Measurements from ENCODE around the gene OASL. TPM values are rescaled to one million over a fixed set of nuclear protein-coding genes. Genes with fewer than 3 reads are reported as not detected.

The OASL gene
- total RNA-seq, 6 experiments from 2014 or later, result not detected

DNA sequence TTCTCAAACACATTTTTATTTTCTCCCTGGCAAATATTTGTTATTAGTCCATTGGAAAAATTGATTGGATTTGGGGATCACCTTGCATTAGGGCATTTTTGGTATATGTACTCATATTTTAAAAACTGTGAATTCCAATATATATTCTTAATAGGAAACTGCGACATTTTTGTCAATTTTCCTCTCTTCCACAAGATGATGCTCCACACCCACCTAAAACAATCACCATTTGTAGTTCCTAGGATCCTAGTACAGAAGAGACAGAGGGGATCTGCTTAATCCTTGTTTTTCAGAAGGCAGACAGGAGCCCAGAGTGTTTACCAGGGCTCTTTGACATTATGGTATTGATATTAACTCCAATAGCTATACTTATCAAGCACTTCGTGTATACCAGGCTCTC is 22.8 kb upstream of the OASL start:
- Mint-ChIP-seq H3K9me3 (no peaks in the 10 kb centered on the region), H3K4me1 (ENCODE audit: low read depth) (peaks cover 11% of the 10 kb centered on the region), H3K27me3 (ENCODE audit: insufficient read depth) (peaks cover 24% of the 10 kb centered on the region), H3K27ac (no peak overlapping the region), H3K36me3 (ENCODE audit: low read depth) (no peaks in the 10 kb centered on the region), H3K4me3 (no peak overlapping the region)
- DNase-seq, result peak; percentile 6
- peak; percentile 59 for TF ChIP-seq CTCF (IDR thresholded peaks at IDR 0.05)

- H3K36me3 Mint-ChIP-seq (ENCODE audit: low read depth), result no peaks in the 10 kb centered on the region
- H3K9me3 Mint-ChIP-seq, result no peaks in the 10 kb centered on the region
- H3K4me3 Mint-ChIP-seq, result peak overlapping the region; percentile 88
- peak overlapping the region; percentile 79 for H3K27ac Mint-ChIP-seq
- H3K4me1 Mint-ChIP-seq (ENCODE audit: low read depth), result peaks cover 11% of the 10 kb centered on the region
- peak; percentile 32 for DNase-seq
- TF ChIP-seq CTCF (IDR thresholded peaks at IDR 0.05), result peak; percentile 75
- peaks cover 27% of the 10 kb centered on the region for H3K27me3 Mint-ChIP-seq (ENCODE audit: insufficient read depth)
Observed at GRCh38 chr12:121060149-121061001, 21.3 kb upstream of the OASL start.

- DNase-seq, result no peak
- Mint-ChIP-seq H3K27me3 (ENCODE audit: insufficient read depth) (peaks cover 24% of the 10 kb centered on the region), H3K4me1 (ENCODE audit: low read depth) (peaks cover 11% of the 10 kb centered on the region), H3K9me3 (no peaks in the 10 kb centered on the region), H3K4me3 (peak overlapping the region; percentile 88; the same call in 1 of the 2 replicates), H3K36me3 (ENCODE audit: low read depth) (no peaks in the 10 kb centered on the region), H3K27ac (no peak overlapping the region)
- TF ChIP-seq CTCF (IDR thresholded peaks at IDR 0.05), result no peak
Observed at GRCh38 chr12:121059031-121059898, 20.2 kb upstream of the OASL start.

- no peak for TF ChIP-seq CTCF (IDR thresholded peaks at IDR 0.05)
- H3K36me3 Mint-ChIP-seq (ENCODE audit: low read depth), result no peaks in the 10 kb centered on the region
- DNase-seq, result no peak
- peaks cover 23% of the 10 kb centered on the region for H3K27me3 Mint-ChIP-seq (ENCODE audit: insufficient read depth)
- no peaks in the 10 kb centered on the region for H3K9me3 Mint-ChIP-seq
- H3K4me3 Mint-ChIP-seq, result no peak overlapping the region
- H3K27ac Mint-ChIP-seq, result no peak overlapping the region
- peaks cover 11% of the 10 kb centered on the region for H3K4me1 Mint-ChIP-seq (ENCODE audit: low read depth)
Observed at GRCh38 chr12:121057794-121058193, 18.7 kb upstream of the OASL start.

- Mint-ChIP-seq H3K4me1 (ENCODE audit: low read depth) (no peaks in the 10 kb centered on the region), H3K9me3 (no peaks in the 10 kb centered on the region), H3K36me3 (ENCODE audit: low read depth) (no peaks in the 10 kb centered on the region), H3K4me3 (no peak overlapping the region), H3K27me3 (ENCODE audit: insufficient read depth) (peaks cover 34% of the 10 kb centered on the region), H3K27ac (no peak overlapping the region)
- no peak for DNase-seq
- no peak for TF ChIP-seq CTCF (IDR thresholded peaks at IDR 0.05)
Observed at GRCh38 chr12:121053706-121054105, 14.7 kb upstream of the OASL start.

All from HFFc6 (cell line).